ENCODE measurements around the gene RERG. TPM values are rescaled to one million over a fixed set of nuclear protein-coding genes. Genes with fewer than 3 reads are reported as not detected.

The RERG gene
- total RNA-seq, 4 donors from 2014 or later = 4.3 to 6.5 (median 5.8) TPM

DNA sequence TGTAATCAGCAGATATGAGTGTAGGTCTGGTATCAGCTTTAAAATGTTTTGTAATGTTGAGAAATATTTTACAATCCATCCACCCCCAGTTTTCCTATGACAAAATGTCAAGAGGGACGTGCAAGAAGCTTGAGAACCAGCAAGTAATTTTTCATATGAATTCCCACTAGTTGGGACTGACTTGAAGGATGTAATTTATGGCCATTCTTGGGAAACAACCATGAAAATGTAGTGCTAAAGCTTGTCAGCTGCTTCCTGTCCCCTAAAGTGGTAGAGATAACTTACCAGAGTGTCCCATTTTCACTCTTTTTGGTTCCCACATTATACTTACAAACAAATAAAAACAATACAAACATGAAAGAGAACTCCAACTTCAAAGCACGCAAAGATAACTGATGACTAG lies 63.9 kb downstream of the RERG start:
- in situ Hi-C loops (cut with MboI; ENCODE audit: low sequenced_read_pairs in 4 of 4) = loop anchor here in 2 of 4 donors (10.0 to 25.0 kb wide), 2 partner anchors 95 to 118 kb away; no protein-coding TSS in a partner anchor
- intact Hi-C loops (cut with DNase I; ENCODE audit: low total_unique reads) = no loop called here
- Histone ChIP-seq H3K27ac (peak overlapping the region; percentile 15 to 43 (median 36)), H3K4me1 (peaks cover 0 to 6% of the 10 kb centered on the region in 2 donors), H3K4me3 (no peak overlapping the region), H3K9me3 (no peaks in the 10 kb centered on the region), H3K36me3 (no peaks in the 10 kb centered on the region), H3K27me3 (no peaks in the 10 kb centered on the region)
- DNase-seq (no peak), ATAC-seq (peak in 1 of 2 donors; percentile 45)
- TF ChIP-seq POLR2A (IDR thresholded peaks at IDR 0.05) (no peak), CTCF (IDR thresholded peaks at IDR 0.05 in 4 of 5, conservative IDR thresholded peaks at IDR 0.05 in 1 of 5) (no peak)

- no peak for DNase-seq
- Histone ChIP-seq H3K9me3 (no peaks in the 10 kb centered on the region), H3K4me3 (no peak overlapping the region), H3K4me1 (peaks cover 0 to 12% of the 10 kb centered on the region in 2 donors), H3K27ac (peak overlapping the region; percentile 32 to 59 (median 56)), H3K27me3 (no peaks in the 10 kb centered on the region), H3K36me3 (no peaks in the 10 kb centered on the region)
- ATAC-seq = no peak
- TF ChIP-seq POLR2A (IDR thresholded peaks at IDR 0.05) (no peak), CTCF (IDR thresholded peaks at IDR 0.05 in 4 of 5, conservative IDR thresholded peaks at IDR 0.05 in 1 of 5) (no peak)
- in situ Hi-C loops (cut with MboI; ENCODE audit: low sequenced_read_pairs in 4 of 4) (loop anchor here in 2 of 4 donors (10.0 to 25.0 kb wide), 2 partner anchors 93 to 120 kb away; no protein-coding TSS in a partner anchor), intact Hi-C loops (cut with DNase I; ENCODE audit: low total_unique reads) (no loop called here)
These were observed 65.9 kb downstream of the RERG start for GRCh38 chr12:15155271-15155670.

- peak overlapping the region; percentile 53 to 59 (median 56) for H3K27ac ChIP-seq
- intact Hi-C loops (cut with DNase I; ENCODE audit: low total_unique reads) = no loop called here
- no peaks in the 10 kb centered on the region for H3K27me3 ChIP-seq
- no peaks in the 10 kb centered on the region for H3K36me3 ChIP-seq
- ATAC-seq (no peak), DNase-seq (no peak)
- no peak overlapping the region for H3K4me3 ChIP-seq
- peaks cover 0 to 12% of the 10 kb centered on the region in 2 donors for H3K4me1 ChIP-seq
- H3K9me3 ChIP-seq = no peaks in the 10 kb centered on the region
- in situ Hi-C loops (cut with MboI; ENCODE audit: low sequenced_read_pairs in 4 of 4) = loop anchor here in 3 of 4 donors (5.0 to 25.0 kb wide), 5 partner anchors 53 to 121 kb away; partner anchors contain the start of gene RERG (in 1 of the 3)
- TF ChIP-seq CTCF (IDR thresholded peaks at IDR 0.05 in 4 of 5, conservative IDR thresholded peaks at IDR 0.05 in 1 of 5) (no peak), POLR2A (IDR thresholded peaks at IDR 0.05) (no peak)
These were observed 67.1 kb downstream of the RERG start for GRCh38 chr12:15154103-15154502.

DNA sequence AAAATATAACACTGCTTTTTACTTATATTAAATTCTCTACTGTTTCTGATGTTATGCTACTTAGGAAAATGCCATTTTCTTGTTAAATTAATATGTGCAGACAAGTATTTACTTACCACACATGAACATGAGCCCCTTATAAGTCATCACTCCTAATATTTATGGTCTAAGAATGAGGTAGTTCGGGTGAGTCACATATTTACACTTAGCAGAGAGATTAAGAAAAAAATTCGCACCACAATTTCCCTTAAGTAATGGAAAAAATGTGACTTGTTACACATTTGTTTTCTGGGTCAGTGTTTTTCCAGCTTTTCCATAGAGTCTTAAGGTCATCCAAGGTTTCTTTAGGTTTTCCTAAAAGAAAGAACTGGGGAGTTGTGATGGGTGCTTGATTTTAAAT lies 68.3 kb downstream of the RERG start:
- Histone ChIP-seq H3K4me1 (peaks cover 0 to 12% of the 10 kb centered on the region in 2 donors), H3K27me3 (no peaks in the 10 kb centered on the region), H3K27ac (peak overlapping the region in 3 of 4 donors; percentile 53 to 59 (median 56)), H3K36me3 (no peaks in the 10 kb centered on the region), H3K4me3 (no peak overlapping the region), H3K9me3 (no peaks in the 10 kb centered on the region)
- ATAC-seq (peak; percentile 49 to 57), DNase-seq (no peak)
- no peak for TF ChIP-seq CTCF (IDR thresholded peaks at IDR 0.05 in 4 of 5, conservative IDR thresholded peaks at IDR 0.05 in 1 of 5)
- TF ChIP-seq POLR2A (IDR thresholded peaks at IDR 0.05) = no peak
- in situ Hi-C loops (cut with MboI; ENCODE audit: low sequenced_read_pairs in 4 of 4) = loop anchor here in 3 of 4 donors (5.0 to 25.0 kb wide), 5 partner anchors 54 to 122 kb away; partner anchors contain the start of gene RERG (in 1 of the 3)
- intact Hi-C loops (cut with DNase I; ENCODE audit: low total_unique reads) = no loop called here

Data from gastrocnemius medialis (tissue), 4 donors.